Hepatocyte (in vitro differentiated cells): ENCODE data around the gene HERC6. TPM values are rescaled to one million over a fixed set of nuclear protein-coding genes. Genes with fewer than 3 reads are reported as not detected.

ENCODE experiments used
- DNase-seq: peaks from one replicate; pipeline ENCODE4 v3.0.0-alpha.2; 2016; ENCODE audit warnings: low spot score
- H2AFZ ChIP-seq: fragments of 200-600 bp; sonication (generic); 2 replicates; pipeline ENCODE4 v1.6.0; 2016; ENCODE audit warnings: antibody characterized with exemption, mild to moderate bottlenecking
- H3K27ac ChIP-seq: fragments of 200-600 bp; sonication (generic); 2 replicates; pipeline ENCODE4 v1.5.1; 2016; ENCODE audit warnings: mild to moderate bottlenecking
- H3K27me3 ChIP-seq: fragments of 200-600 bp; sonication (generic); 2 replicates; pipeline ENCODE4 v1.6.1; 2016
- H3K36me3 ChIP-seq: fragments of 200-600 bp; sonication (generic); replicated peaks from 2 replicates; pipeline ENCODE4 v1.5.1; 2016; ENCODE audit warnings: low read depth; ENCODE audit not compliant: insufficient read depth
- H3K4me1 ChIP-seq: fragments of 200-600 bp; sonication (generic); 2 replicates; pipeline ENCODE4 v1.5.1; 2016; ENCODE audit warnings: mild to moderate bottlenecking, moderate library complexity; ENCODE audit not compliant: insufficient read depth
- H3K4me2 ChIP-seq: fragments of 200-600 bp; sonication (generic); 2 replicates; pipeline ENCODE4 v1.6.0; 2016
- H3K4me3 ChIP-seq: fragments of 200-600 bp; sonication (generic); 2 replicates; pipeline ENCODE4 v1.5.1; 2016; ENCODE audit warnings: mild to moderate bottlenecking
- H3K79me2 ChIP-seq: fragments of 200-600 bp; sonication (generic); 2 replicates; pipeline ENCODE4 v1.6.0; 2017; ENCODE audit warnings: mild to moderate bottlenecking
- H3K9me2 ChIP-seq: fragments of 200-600 bp; sonication (generic); replicated peaks from 2 replicates; pipeline ENCODE4 v1.6.0; 2017; ENCODE audit warnings: mild to moderate bottlenecking; ENCODE audit not compliant: insufficient read depth
- H3K9me3 ChIP-seq: fragments of 200-600 bp; sonication (generic); 2 replicates; pipeline ENCODE4 v1.5.1; 2016; ENCODE audit warnings: low read depth, mild to moderate bottlenecking
- H4K20me1 ChIP-seq: fragments of 200-600 bp; sonication (generic); 2 replicates; pipeline ENCODE4 v1.6.0; 2016; ENCODE audit warnings: mild to moderate bottlenecking; ENCODE audit not compliant: insufficient read depth, poor library complexity, severe bottlenecking
- EZH2 ChIP-seq: fragments of 200-600 bp; sonication (generic); IDR thresholded peaks from 2 replicates; pipeline ENCODE4 v1.6.1; 2016; ENCODE audit warnings: antibody characterized with exemption, mild to moderate bottlenecking, borderline replicate concordance
- EZH2phosphoT487 ChIP-seq: fragments of 200-600 bp; sonication (generic); IDR thresholded peaks from one replicate; pipeline ENCODE4 v1.6.1; 2018; ENCODE audit warnings: antibody characterized with exemption, mild to moderate bottlenecking, low read depth, moderate library complexity; ENCODE audit not compliant: unreplicated experiment, severe bottlenecking
- WGBS: methylation state at CpG from one replicate; pipeline ENCODE4 v1.1.6; 2016; ENCODE audit warnings: low lambda C conversion rate; ENCODE audit errors: missing lambda C conversion rate; 5-methylcytosine and 5-hydroxymethylcytosine counted together
- polyA plus RNA-seq: library from polyadenylated mRNA; unstranded; fragments of >200 nt; fragmentation: Nextera tagmentation; extraction: Ambion mirVana; gene quantifications from 2 replicates; pipeline ENCODE4 v1.2.1, GENCODE V29; 2016
- total RNA-seq: library from RNA; depleted of rRNA; stranded (reverse); fragments of >200 nt; gene quantifications from 2 replicates; pipeline ENCODE4 v1.2.3, GENCODE V29; 2014
- TF ChIP-seq, protein P1 (sequence below): fragments of 200-600 bp; sonication (generic); IDR thresholded peaks from 2 replicates; pipeline ENCODE4 v1.5.1; 2016; ENCODE audit warnings: antibody characterized with exemption, mild to moderate bottlenecking; ENCODE audit not compliant: poor library complexity

HERC6 gene
- total RNA-seq (6.9 and 10.0 TPM in 2 replicates), polyA plus RNA-seq (3.4 and 5.9 TPM in 2 replicates)

DNA sequence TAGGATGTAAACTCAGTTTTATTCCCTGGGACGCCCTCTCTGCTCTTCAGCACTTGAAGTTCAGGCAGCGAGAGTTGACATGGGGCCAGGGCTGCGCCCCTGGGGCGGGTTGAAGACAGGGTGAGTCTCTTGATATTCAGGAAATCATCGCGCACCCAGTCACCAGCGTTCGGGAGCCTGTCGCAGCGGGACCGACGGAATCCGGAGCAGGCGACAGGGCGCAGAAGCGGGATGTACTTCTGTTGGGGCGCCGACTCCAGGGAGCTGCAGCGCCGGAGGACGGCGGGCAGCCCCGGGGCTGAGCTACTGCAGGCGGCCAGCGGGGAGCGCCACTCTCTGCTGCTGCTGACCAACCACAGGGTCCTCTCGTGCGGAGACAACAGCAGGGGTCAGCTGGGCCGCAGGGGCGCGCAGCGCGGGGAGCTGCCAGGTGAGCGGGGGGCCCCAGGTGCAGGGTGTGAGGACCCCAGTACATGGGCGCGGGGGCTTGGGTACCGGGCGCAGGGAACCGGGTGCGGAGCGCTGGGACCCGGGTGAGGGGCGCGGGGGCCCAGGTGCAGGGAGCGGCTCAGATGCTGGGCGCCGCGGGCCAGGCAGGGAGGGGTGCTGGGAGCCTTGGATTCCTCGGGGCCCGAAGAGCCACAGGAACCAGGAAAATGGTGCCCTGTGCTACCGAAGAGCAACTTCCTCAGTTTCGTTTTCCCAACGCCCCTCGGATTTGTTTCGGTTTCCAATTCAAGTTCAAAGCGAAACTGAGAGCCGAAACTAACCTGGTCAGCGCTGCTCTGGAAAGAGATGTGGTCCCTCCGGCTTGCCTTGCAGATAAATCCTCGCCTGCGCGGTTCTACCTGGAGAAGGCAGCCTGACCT lies at the start of gene HERC6:
Gene HERC6 (plus strand): TSS at position 162 of the 869 bp plus-strand sequence. CDS start 70 bp downstream, at position 232.
- Histone ChIP-seq H3K4me3 (peak within 1 kb of the TSS; percentile 68), H3K79me2 (no peaks in the 10 kb centered on the region), H2AFZ (peak within 1 kb of the TSS; percentile 84), H4K20me1 (no peaks in the 10 kb centered on the region), H3K4me1 (no peaks in the 10 kb centered on the region), H3K27me3 (no peaks in the 10 kb centered on the region), H3K36me3 (no peaks in the 10 kb centered on the region), H3K9me3 (no peaks in the 10 kb centered on the region), H3K4me2 (peak within 1 kb of the TSS; percentile 92), H3K27ac (peak within 1 kb of the TSS; percentile 85), H3K9me2 (no peaks in the 10 kb centered on the region)
- peak; percentile 88 for DNase-seq
- TF ChIP-seq EZH2phosphoT487 (no peak), EZH2 (no peak)
- TF ChIP-seq, protein P1, sequence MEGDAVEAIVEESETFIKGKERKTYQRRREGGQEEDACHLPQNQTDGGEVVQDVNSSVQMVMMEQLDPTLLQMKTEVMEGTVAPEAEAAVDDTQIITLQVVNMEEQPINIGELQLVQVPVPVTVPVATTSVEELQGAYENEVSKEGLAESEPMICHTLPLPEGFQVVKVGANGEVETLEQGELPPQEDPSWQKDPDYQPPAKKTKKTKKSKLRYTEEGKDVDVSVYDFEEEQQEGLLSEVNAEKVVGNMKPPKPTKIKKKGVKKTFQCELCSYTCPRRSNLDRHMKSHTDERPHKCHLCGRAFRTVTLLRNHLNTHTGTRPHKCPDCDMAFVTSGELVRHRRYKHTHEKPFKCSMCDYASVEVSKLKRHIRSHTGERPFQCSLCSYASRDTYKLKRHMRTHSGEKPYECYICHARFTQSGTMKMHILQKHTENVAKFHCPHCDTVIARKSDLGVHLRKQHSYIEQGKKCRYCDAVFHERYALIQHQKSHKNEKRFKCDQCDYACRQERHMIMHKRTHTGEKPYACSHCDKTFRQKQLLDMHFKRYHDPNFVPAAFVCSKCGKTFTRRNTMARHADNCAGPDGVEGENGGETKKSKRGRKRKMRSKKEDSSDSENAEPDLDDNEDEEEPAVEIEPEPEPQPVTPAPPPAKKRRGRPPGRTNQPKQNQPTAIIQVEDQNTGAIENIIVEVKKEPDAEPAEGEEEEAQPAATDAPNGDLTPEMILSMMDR = peak; percentile 83
- 2% methylated on average over 51 of the region's 62 CpGs for WGBS

DNA sequence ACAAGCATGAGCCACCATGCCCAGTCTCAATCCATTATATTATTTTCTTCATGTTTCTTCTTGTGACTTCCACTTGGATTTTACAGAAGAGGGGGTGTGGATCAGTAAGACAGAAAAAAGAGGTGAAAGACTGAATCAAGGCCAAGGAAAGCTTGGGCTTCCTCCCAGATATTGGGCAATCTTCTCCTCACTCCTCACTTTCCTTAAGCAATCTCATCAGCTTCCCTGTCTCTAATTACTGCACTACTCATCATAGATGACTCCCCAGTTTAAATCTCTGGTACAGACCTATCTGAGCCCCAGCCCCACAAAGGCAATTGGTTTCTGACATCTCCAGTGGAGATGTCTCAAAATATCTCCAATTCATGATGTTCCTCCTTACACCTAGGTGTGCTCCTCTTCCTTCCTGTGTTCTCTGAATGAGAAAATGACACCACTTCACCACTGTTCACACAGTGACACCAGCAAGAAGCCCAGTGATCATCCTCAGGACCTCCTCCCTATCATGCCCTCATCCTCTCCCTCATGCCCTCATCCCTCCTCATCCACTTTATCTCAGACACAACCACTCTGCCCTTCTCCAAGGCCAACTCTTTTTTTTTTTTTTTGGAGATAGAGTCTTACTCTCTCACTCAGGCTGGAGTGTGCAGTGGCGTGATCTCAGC lies 44.8 kb upstream of the HERC6 start:
- H3K79me2 ChIP-seq = no peaks in the 10 kb centered on the region
- WGBS = 100% methylated on average over 1 of the region's 1 CpG
- no peak for DNase-seq
- H3K27ac ChIP-seq = no peak overlapping the region
- H3K4me3 ChIP-seq = no peak overlapping the region
- H3K27me3 ChIP-seq = no peaks in the 10 kb centered on the region
- TF ChIP-seq, protein P1 = no peak
- TF ChIP-seq EZH2phosphoT487 (no peak), EZH2 (no peak)
- H3K4me1 ChIP-seq = no peaks in the 10 kb centered on the region
- H2AFZ ChIP-seq = no peak overlapping the region
- H3K9me2 ChIP-seq = no peaks in the 10 kb centered on the region
- H3K36me3 ChIP-seq = no peaks in the 10 kb centered on the region
- H3K4me2 ChIP-seq = no peak overlapping the region
- no peaks in the 10 kb centered on the region for H4K20me1 ChIP-seq
- no peaks in the 10 kb centered on the region for H3K9me3 ChIP-seq

DNA sequence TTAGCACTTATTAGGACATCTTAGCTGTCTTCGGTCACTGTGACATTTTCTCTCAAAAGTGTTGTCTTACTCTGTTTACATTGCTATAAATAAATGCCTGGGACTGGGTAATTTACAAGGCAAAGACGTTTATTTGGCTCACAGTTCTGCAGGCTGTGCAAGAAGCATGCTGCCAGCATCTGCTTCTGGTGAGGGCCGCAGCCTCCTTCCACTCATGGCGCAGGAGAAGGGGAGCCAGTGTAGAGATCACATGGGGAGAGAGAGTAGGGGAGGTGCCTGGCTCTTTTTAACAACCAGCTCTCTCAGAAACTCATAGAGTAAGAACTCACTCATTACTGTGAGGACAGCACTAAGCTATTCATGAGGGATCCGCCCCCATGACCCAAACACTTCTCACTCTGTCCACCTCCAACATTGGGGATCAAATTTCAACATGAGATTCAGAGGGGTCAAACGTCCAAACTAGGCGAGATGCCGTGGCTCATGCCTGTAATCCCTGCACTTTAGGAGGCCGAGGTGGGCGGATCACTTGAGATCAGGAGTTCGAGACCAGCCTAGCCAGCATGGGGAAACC lies 43.5 kb upstream of the HERC6 start:
- peak; percentile 13 for DNase-seq
- no peaks in the 10 kb centered on the region for H4K20me1 ChIP-seq
- H3K27me3 ChIP-seq = no peaks in the 10 kb centered on the region
- WGBS = 49% methylated on average over 11 of the region's 11 CpGs
- TF ChIP-seq, protein P1 = no peak
- TF ChIP-seq EZH2 (no peak), EZH2phosphoT487 (no peak)
- H3K36me3 ChIP-seq = no peaks in the 10 kb centered on the region
- no peak overlapping the region for H3K4me2 ChIP-seq
- no peaks in the 10 kb centered on the region for H3K9me3 ChIP-seq
- H3K27ac ChIP-seq = no peak overlapping the region
- H3K4me1 ChIP-seq = no peaks in the 10 kb centered on the region
- H3K4me3 ChIP-seq = no peak overlapping the region
- H3K79me2 ChIP-seq = no peaks in the 10 kb centered on the region
- H3K9me2 ChIP-seq = no peaks in the 10 kb centered on the region
- no peak overlapping the region for H2AFZ ChIP-seq
